DMS153 (cell line): ENCODE results near the gene PEX16.
"Not testable (repeated sequence)": the region's sequence is repeated elsewhere in the genome, so short reads cannot be mapped to it uniquely, and the experiment has no call there.

Experiments used
- DNase-seq: peaks from one replicate; lab custom pipeline; 2025; lab: John Stamatoyannopoulos, UW

The PEX16 gene

DNA sequence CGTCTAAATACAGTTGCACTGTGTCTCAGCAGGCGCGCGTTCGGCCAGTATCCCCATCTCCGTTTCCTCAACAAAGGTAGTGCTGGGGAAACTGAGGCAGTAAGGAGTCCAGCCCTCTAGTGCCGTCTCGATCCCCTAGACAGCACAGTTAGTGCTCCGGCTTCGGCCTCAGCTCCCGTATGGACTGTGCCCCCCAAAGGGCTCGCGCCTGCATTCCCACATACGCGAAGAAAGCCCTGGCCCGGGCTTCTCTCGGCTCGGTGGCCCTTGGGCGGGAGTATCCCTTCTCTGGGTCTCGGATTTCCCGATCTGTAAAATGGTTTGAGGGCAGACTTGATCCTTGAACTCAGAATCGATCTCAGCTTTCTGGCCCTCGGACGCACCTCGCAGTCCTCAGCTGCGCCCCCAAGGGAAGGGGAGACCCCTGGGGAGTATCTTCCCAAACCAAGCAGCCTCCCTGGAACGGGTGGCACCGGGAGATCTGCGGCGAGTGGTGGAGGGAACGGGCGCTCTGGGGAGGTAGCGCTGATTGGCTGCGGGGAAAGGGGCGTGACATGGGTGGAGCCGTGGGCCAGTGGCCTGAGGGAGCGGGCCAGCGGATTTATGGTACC, 759 bp upstream of the PEX16 start:
- DNase-seq: peak; percentile 42

DNA sequence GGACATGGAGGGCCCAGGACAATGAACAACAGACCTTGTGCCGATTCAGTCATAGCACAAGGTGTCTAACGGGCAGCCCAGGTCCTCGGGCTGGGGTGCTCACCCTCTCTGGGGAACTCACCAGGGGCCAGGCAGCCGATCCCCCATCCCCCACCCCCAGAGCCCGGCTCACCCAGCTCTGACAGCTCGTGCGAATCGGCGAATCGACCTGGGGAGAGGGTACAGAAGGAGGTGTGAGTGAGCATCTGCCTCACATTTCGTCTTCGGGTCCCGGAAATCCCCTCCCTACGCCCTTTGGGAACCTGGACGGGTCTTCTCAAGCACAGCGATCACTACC, 423 bp downstream of the PEX16 start:
- no peak for DNase-seq

- DNase-seq: no peak
Observed at GRCh38 chr11:45915446-45915845, 2.2 kb downstream of the PEX16 start.

DNA sequence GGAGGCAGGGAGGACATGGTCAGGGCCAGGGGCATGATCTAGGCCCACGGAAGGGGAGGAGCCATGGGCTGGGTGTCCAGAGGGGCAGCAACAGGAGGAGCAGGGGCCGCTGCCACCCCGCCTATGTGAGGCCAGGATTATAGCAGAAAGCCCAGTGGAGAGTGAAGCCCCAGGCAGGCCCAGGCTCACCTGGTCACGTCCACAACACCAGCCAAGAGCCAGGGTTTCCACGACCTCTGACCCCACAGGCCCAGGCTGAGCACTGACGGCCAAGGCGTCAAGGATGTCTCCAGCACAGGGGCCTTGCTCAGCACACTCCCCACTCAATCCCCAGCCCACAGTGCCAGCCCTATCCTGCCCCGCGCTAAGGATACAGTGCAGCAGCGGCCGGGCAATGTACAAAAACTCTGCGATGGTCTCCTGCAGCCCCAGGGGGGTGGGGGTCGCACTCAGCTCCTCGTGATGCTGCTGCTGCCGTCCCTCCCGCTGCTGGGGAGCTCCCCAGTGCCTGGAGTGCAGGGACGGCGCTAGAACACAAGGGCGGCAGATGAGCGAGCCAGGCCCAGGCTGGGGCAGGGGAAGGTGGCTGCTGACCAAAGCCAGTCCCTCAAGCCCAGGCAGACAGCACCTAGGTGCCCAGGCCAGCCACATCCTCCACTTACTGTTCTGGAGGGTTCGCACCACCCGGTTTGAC, 3.6 kb downstream of the PEX16 start:
- DNase-seq: no peak

- DNase-seq: no peak
Observed at GRCh38 chr11:45913514-45913913, 4.2 kb downstream of the PEX16 start.

GRCh38 chr11:45910623-45911022, 7.1 kb downstream of the PEX16 start:
- DNase-seq: no peak

DNA sequence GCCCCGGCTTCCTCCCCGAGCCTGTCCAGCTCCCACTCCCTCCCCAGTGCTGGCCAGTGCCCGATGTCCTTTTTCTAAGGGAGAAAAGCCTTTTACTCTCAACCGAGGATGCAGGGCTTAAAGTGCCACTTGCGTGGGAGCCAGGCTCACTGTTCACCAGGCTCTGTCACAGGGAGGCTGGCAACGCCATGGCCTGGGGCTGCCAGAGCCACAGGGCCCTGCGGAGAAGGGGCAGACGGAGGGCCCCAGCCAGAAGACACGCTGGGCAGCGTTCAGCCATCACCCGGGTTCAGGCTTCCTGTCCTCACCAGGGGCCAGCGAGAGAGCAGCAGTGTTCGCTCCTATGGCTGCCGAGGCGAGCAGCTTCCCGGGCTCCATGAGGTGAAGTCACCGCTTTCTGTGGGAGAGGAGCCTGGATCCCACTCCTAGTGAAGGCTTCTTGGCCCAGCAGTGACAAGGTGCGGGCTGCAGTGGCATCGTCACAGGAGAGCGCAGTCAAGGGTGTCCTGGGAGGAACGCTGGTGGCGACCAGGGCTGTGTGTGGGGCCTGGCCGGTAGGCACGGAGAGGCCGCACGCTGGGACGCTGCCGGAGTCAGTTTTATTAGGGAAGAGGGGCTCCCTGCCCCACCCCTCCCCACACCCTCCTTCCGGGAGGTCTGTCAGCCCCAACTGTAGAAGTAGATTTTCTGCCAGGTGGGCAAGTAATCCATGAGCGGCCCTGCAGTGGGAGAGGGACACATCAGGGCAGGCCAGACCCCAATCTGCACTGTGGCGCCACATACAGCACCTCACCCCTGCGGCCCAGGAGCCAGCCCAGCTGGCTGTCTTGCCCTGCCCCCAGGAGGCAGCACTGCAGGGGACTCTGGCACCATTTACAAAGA, 7.8 kb downstream of the PEX16 start:
- DNase-seq: no peak

- no peak for DNase-seq
Observed at GRCh38 chr11:45907911-45908370, 9.7 kb downstream of the PEX16 start.

DNA sequence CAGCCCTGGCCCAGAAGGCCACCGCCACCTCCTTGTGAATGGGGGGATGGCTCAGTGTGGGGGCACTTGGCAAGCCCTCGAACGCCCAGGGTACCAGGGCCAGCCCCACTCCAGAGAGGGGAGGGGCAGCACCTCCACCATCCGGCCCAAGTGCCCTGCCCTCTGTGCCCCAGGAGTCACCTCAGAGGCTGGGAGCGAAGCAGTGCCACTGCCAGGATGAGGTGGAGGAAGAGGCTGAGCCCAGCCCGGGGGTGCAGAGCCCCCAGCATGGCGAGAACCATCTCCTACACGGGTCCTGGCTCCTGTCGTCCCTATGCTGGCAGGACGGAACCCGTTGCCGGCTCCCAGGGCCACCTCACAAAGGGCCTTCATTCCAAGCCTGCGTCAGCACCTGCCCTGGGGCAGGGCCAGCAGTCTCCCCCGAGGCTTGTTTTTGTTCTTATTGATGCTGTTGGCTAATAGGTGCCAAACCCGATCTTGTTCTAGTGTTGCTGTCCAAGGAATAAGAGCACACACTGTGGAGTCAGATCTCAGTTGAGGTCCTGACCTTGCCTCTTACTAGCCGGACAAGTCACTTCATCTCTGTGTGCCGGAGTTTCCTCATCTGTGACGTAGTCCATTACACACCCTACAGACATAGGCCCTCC, 10.6 kb downstream of the PEX16 start, which contains the start of gene FREY1:
Gene FREY1, minus strand, starts transcription at position 307 of the 647 bp plus-strand sequence. Its CDS starts 26 bp downstream, at position 281.
- no peak for DNase-seq

- DNase-seq: no peak
Observed at GRCh38 chr11:45906096-45906682, 11.5 kb downstream of the PEX16 start.

GRCh38 chr11:45905576-45905975, 12.1 kb downstream of the PEX16 start:
- not testable (repeated sequence) for DNase-seq

DNA sequence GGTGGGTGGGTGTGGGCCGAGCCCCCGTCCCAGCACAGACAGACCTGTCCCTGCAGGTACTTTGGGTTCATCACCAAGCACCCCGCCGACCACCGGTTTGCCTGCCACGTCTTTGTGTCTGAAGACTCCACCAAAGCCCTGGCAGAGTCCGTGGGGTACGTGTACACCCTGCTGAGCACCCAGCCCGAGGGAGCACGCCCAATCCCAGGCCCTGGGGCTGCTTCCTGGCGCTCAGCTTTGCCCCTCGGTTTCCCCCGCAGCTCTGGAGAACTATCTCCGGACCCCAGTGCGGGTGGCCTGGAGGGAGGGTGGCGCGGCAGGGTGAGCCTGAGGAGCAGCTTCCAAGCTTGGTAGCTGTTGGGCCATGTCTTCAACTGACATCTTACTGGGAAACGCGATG, 12.6 kb downstream of the PEX16 start:
- no peak for DNase-seq

GRCh38 chr11:45904309-45904915, 13.3 kb downstream of the PEX16 start:
- DNase-seq: no peak

DNA sequence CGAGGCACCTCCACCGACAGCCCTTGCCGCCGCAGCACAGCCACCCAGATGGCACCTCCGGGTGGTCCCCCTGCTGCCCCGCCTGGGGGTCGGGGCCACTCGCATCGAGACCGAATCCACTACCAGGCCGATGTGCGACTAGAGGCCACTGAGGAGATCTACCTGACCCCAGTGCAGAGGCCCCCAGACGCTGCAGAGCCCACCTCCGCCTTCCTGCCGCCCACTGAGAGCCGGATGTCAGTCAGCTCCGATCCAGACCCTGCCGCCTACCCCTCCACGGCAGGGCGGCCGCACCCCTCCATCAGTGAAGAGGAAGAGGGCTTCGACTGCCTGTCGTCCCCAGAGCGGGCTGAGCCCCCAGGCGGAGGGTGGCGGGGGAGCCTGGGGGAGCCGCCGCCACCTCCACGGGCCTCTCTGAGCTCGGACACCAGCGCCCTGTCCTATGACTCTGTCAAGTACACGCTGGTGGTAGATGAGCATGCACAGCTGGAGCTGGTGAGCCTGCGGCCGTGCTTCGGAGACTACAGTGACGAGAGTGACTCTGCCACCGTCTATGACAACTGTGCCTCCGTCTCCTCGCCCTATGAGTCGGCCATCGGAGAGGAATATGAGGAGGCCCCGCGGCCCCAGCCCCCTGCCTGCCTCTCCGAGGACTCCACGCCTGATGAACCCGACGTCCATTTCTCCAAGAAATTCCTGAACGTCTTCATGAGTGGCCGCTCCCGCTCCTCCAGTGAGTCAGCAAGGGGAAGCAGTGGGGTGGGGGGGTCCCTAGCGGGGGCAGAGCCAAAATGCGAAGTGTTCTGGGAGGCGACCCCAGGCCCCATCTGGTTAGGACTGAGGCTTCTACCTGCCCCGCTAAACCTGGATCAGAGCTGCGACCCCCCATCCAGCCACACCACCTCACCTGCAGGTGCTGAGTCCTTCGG, 15.0 kb downstream of the PEX16 start:
- no peak for DNase-seq

DNA sequence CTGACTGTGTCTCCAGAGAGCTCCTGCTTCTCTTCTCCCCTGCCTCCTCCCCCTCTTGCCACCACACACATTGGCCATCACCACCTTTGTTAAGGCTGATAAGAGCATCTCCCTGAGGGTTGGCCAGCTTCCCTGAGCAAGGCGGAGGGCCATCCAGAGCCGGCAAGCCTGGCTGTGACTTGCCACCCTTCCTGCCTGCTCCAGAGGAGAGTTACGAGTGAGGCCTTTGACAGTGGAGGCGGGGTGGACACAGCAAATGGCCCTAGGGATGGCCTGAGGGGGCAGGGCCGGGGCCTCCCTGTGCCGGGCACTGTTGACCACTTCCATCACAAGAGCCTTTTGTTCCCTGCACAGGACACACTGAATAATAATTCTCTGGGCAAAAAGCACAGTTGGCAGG, 16.1 kb downstream of the PEX16 start:
- no peak for DNase-seq

- no peak for DNase-seq
Observed at GRCh38 chr11:45900916-45901617, 16.6 kb downstream of the PEX16 start.

- DNase-seq: not testable (repeated sequence)
Observed at GRCh38 chr11:45900175-45900800, 17.4 kb downstream of the PEX16 start.

GRCh38 chr11:45899448-45900174, 18.1 kb downstream of the PEX16 start:
- peak; percentile 83 for DNase-seq

- DNase-seq: no peak
Observed at GRCh38 chr11:45899086-45899447, 18.6 kb downstream of the PEX16 start.
